Neural progenitor cell (in vitro differentiated cells): Measurements from ENCODE around the gene LRRC61.

ENCODE experiments used
- EZH2 ChIP-seq: fragments of 200-600 bp; sonication (generic); IDR thresholded peaks from 2 replicates; pipeline ENCODE4 v1.6.1; 2017; ENCODE audit warnings: antibody characterized with exemption, mild to moderate bottlenecking, moderate library complexity
- EZH2phosphoT487 ChIP-seq: fragments of 200-600 bp; sonication (generic); IDR thresholded peaks from 2 replicates; pipeline ENCODE4 v1.6.1; 2017; ENCODE audit warnings: antibody characterized with exemption
- TF ChIP-seq, protein P1 (sequence below): fragments of 200-600 bp; sonication (generic); IDR thresholded peaks from 2 replicates; pipeline ENCODE4 v1.5.1; 2017; ENCODE audit warnings: antibody characterized with exemption, mild to moderate bottlenecking

DNA sequence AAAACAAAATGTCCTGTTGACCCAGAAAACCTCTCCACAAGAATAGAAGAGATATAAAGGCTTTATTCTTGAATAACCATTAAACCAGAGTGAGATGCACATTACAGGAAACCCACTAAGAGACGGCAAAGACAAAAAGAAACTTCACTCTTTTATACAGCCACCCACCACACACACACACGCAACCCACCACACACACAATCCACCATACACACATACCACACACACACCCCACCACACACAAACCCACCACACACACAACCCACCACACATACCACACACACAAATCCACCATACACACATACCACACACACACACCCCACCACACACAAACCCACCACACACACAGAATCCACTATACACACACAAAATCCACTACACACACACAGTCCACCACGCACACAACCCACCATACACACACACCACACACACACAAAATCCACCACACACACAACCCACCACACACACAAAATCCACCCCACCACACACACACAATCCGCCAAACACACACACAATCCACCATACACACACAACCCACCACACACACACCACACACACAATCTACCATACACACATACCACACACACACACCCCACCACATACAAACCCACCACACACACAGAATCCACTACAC lies 36.0 kb downstream of the LRRC61 start:
- TF ChIP-seq, protein P1, sequence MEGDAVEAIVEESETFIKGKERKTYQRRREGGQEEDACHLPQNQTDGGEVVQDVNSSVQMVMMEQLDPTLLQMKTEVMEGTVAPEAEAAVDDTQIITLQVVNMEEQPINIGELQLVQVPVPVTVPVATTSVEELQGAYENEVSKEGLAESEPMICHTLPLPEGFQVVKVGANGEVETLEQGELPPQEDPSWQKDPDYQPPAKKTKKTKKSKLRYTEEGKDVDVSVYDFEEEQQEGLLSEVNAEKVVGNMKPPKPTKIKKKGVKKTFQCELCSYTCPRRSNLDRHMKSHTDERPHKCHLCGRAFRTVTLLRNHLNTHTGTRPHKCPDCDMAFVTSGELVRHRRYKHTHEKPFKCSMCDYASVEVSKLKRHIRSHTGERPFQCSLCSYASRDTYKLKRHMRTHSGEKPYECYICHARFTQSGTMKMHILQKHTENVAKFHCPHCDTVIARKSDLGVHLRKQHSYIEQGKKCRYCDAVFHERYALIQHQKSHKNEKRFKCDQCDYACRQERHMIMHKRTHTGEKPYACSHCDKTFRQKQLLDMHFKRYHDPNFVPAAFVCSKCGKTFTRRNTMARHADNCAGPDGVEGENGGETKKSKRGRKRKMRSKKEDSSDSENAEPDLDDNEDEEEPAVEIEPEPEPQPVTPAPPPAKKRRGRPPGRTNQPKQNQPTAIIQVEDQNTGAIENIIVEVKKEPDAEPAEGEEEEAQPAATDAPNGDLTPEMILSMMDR: no peak
- TF ChIP-seq EZH2: no peak
- TF ChIP-seq EZH2phosphoT487: no peak
